ENCODE results near the gene UGT1A5. TPM values are rescaled to one million over a fixed set of nuclear protein-coding genes. Genes with fewer than 3 reads are reported as not detected.
"Not testable (repeated sequence)": the region's sequence is repeated elsewhere in the genome, so short reads cannot be mapped to it uniquely, and the experiment has no call there.

Gene UGT1A5
- total and polyA plus RNA-seq, 2 of the 4 experiments (the other 2 are of a cell fraction) = not detected

DNA sequence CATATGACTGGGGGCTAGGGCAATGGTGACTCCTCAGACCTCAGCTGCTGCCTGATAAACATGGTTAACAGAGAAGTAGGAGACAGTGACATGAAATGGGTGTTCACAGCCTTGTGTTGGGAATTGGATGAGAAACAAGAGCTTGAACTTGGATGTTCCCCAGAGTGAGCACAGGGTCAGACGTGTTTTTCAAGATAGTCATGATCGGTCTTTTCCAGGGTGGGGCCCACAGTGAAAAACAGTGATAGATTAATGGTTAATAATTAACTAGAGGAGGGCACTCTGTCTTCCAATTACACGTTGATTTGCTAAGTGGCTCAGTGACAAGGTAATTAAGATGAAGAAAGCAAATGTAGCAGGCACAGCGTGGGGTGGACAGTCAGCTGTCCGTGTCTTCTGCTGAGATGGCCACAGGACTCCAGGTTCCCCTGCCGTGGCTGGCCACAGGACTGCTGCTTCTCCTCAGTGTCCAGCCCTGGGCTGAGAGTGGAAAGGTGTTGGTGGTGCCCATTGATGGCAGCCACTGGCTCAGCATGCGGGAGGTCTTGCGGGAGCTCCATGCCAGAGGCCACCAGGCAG, 16.1 kb downstream of the UGT1A5 start, which contains the start of gene UGT1A3:
UGT1A3 (plus strand) TSS at position 320 of the 579 bp plus-strand sequence; CDS start at position 405, 85 bp downstream.
- no peak within 1 kb of the TSS for H4K5ac ChIP-seq (ENCODE audit: low read depth, low read length)

DNA sequence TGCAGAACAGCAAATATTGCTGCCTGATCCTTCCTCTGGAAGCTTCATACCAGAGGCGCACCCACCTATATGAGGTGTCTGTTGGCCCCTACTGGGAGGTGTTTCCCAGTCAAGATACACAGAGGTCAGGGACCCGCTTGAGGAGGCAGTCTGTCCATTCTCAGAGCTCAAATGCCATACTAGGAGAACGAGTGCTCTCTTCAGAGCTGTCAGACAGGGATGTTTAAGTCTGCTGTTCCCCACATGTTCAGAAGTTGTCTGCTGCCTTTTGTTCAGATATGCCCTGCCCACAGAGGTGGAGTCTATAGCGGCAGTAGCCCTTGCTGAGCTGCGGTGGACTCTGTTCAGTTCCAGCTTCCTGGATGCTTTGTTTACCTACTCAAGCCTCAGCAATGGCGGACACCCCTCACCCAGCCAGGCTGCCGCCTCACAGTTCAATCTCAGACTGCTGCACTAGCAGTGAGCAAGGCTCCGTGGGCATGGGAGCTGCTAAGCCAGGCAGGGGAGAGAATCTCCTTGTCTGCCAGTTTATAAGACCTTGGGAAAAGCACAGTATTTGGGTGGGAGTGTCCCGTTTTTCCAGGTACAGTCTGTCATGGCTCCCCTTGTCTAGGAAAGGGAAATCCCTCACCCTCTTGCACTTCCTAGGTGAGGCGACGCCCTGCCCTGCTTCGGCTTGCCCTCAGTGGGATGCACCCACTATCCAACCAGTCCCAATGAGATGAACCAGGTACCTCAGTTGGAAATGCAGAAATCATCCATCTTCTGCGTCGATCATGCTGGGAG, 24.4 kb downstream of the UGT1A5 start:
- H2BK120ac ChIP-seq (ENCODE audit: low read depth, low read length); H3K4me2 ChIP-seq (ENCODE audit: low read depth, low read length); H2AFZ ChIP-seq (replicated peaks; ENCODE audit: low read length, poor library complexity); H3K36me3 ChIP-seq (ENCODE audit: control insufficient read depth, insufficient read depth, low read length); H2BK15ac ChIP-seq (ENCODE audit: low read depth, low read length); H3K23ac ChIP-seq (ENCODE audit: low read depth, low read length); H2AK9ac ChIP-seq (replicated peaks; ENCODE audit: low read depth, low read length, poor library complexity); dilution Hi-C loops (cut with HindIII; ENCODE audit: low sequenced_read_pairs, unreplicated experiment); H2BK5ac ChIP-seq (ENCODE audit: low read depth, low read length, poor library complexity, severe bottlenecking); H3K9ac ChIP-seq (ENCODE audit: low read depth, low read length); H3K56ac ChIP-seq (ENCODE audit: extremely low read depth, insufficient read depth, low read length); H3K9me3 ChIP-seq (ENCODE audit: control insufficient read depth, insufficient read depth, low read length); H4K20me1 ChIP-seq (ENCODE audit: insufficient read depth, low read length); H3K4me3 ChIP-seq (ENCODE audit: insufficient read depth, low read depth, low read length); H4K5ac ChIP-seq (ENCODE audit: low read depth, low read length); H3K4ac ChIP-seq (ENCODE audit: low read depth, low read length); BruUV-seq (replicated peaks); H3K9me1 ChIP-seq (ENCODE audit: insufficient read depth, low read length); H3K79me1 ChIP-seq (ENCODE audit: low read depth in 1 of 2, low read length in 2 of 2); H3K14ac ChIP-seq (replicated peaks; ENCODE audit: low read depth, low read length); H3K27ac ChIP-seq (ENCODE audit: insufficient read depth, low read length); intact Hi-C loops (cut with micrococcal nuclease); H4K91ac ChIP-seq (ENCODE audit: insufficient read depth, low read depth, low read length); H4K8ac ChIP-seq (ENCODE audit: low read depth in 2 of 2, low read length in 2 of 2); H3K4me1 ChIP-seq (ENCODE audit: control insufficient read depth, insufficient read depth, low read length); in situ Hi-C loops (cut with MboI; ENCODE audit: low sequenced_read_pairs); POLR2A ChIA-PET (ENCODE audit: unreplicated experiment); DNase-seq; H3K27me3 ChIP-seq (ENCODE audit: control insufficient read depth, insufficient read depth, low read length); ATAC-seq (ENCODE audit: low read depth); CTCF ChIA-PET; H2BK20ac ChIP-seq (ENCODE audit: low read depth, low read length); H2AK5ac ChIP-seq (ENCODE audit: low read depth, low read length); H3K18ac ChIP-seq (ENCODE audit: low read depth, low read length): not testable (repeated sequence)
- WGBS, 2 experiments (ENCODE audit: extremely low coverage in 2 of 2, insufficient read length in 1 of 2) = 67% methylated on average over 1 of the region's 14 CpGs; no CpG with 5 or more reads in 1 of the 2 experiments

More for the DNA sequence above, 16.1 kb downstream of the UGT1A5 start, which contains the start of gene UGT1A3:
- Histone ChIP-seq H2BK5ac (ENCODE audit: low read depth, low read length, poor library complexity, severe bottlenecking) (no peak within 1 kb of the TSS), H3K14ac (replicated peaks; ENCODE audit: low read depth, low read length) (no peak within 1 kb of the TSS), H4K8ac (ENCODE audit: low read depth in 2 of 2, low read length in 2 of 2) (no peak within 1 kb of the TSS), H2BK120ac (ENCODE audit: low read depth, low read length) (no peak within 1 kb of the TSS), H3K4ac (ENCODE audit: low read depth, low read length) (no peak within 1 kb of the TSS), H4K20me1 (ENCODE audit: insufficient read depth, low read length) (no peaks in the 10 kb centered on the region), H3K56ac (ENCODE audit: extremely low read depth, insufficient read depth, low read length) (no peak within 1 kb of the TSS; the same call in 1 of the 2 replicates), H3K23ac (ENCODE audit: low read depth, low read length) (no peak within 1 kb of the TSS), H3K27ac (ENCODE audit: insufficient read depth, low read length) (no peak within 1 kb of the TSS), H3K18ac (ENCODE audit: low read depth, low read length) (no peak within 1 kb of the TSS), H2BK15ac (ENCODE audit: low read depth, low read length) (no peak within 1 kb of the TSS), H2AK9ac (replicated peaks; ENCODE audit: low read depth, low read length, poor library complexity) (no peak within 1 kb of the TSS), H3K27me3 (ENCODE audit: control insufficient read depth, insufficient read depth, low read length) (peaks cover 3% of the 10 kb centered on the region; the same call in 1 of the 2 replicates), H4K91ac (ENCODE audit: insufficient read depth, low read depth, low read length) (no peak within 1 kb of the TSS), H3K4me1 (ENCODE audit: control insufficient read depth, insufficient read depth, low read length) (no peaks in the 10 kb centered on the region), H2BK20ac (ENCODE audit: low read depth, low read length) (no peak within 1 kb of the TSS), H3K36me3 (ENCODE audit: control insufficient read depth, insufficient read depth, low read length) (no peaks in the 10 kb centered on the region), H2AFZ (replicated peaks; ENCODE audit: low read length, poor library complexity) (no peak within 1 kb of the TSS), H3K9ac (ENCODE audit: low read depth, low read length) (no peak within 1 kb of the TSS), H3K9me3 (ENCODE audit: control insufficient read depth, insufficient read depth, low read length) (no peaks in the 10 kb centered on the region), H2AK5ac (ENCODE audit: low read depth, low read length) (no peak within 1 kb of the TSS), H3K4me2 (ENCODE audit: low read depth, low read length) (no peak within 1 kb of the TSS), H3K79me1 (ENCODE audit: low read depth in 1 of 2, low read length in 2 of 2) (no peaks in the 10 kb centered on the region), H3K4me3 (ENCODE audit: insufficient read depth, low read depth, low read length) (no peak within 1 kb of the TSS), H3K9me1 (ENCODE audit: insufficient read depth, low read length) (no peaks in the 10 kb centered on the region)
- dilution Hi-C loops (cut with HindIII; ENCODE audit: low sequenced_read_pairs, unreplicated experiment) (no loop called here), intact Hi-C loops (cut with micrococcal nuclease) (no loop called here), in situ Hi-C loops (cut with MboI; ENCODE audit: low sequenced_read_pairs) (no loop called here)
- BruUV-seq (replicated peaks) = no TSS peak
- ATAC-seq (ENCODE audit: low read depth) (no peak), DNase-seq (no peak)
- ChIA-PET POLR2A (ENCODE audit: unreplicated experiment) (no interaction called here), CTCF (no interaction called here)
- TF ChIP-seq MAFK (IDR thresholded peaks at IDR 0.05; ENCODE audit: low read depth, low read length) (no peak), SMC3 (IDR thresholded peaks at IDR 0.05; ENCODE audit: low read depth, low read length) (no peak), BHLHE40 (IDR thresholded peaks at IDR 0.05; ENCODE audit: low read depth, low read length) (no peak), NFE2L2 (IDR thresholded peaks at IDR 0.05; ENCODE audit: low read depth, low read length) (no peak), MAZ (IDR thresholded peaks at IDR 0.05; ENCODE audit: borderline replicate concordance, low read depth, low read length) (no peak), FOS (IDR thresholded peaks at IDR 0.05; ENCODE audit: low read depth, low read length) (no peak), CEBPB (IDR thresholded peaks at IDR 0.05; ENCODE audit: low read depth, low read length) (no peak), RAD21 (IDR thresholded peaks at IDR 0.05; ENCODE audit: low read length) (no peak)
- WGBS, 2 experiments (ENCODE audit: extremely low coverage in 2 of 2, insufficient read length in 1 of 2) = 80% methylated on average over 2 of the region's 8 CpGs; no CpG with 5 or more reads in 1 of the 2 experiments
